ENCODE data around the gene CD2BP2.
A peak's percentile ranks its signal among the peaks of the same experiment; 100 is the strongest.
"Not testable (repeated sequence)": the region's sequence is repeated elsewhere in the genome, so short reads cannot be mapped to it uniquely, and the experiment has no call there.

Gene CD2BP2

GRCh38 chr16:30355144-30355953 lies at the start of gene CD2BP2:
CD2BP2 (minus strand) TSS chr16:30355308; CDS start chr16:30354681, 627 bp downstream.
- DNase-seq = peak; percentile 86

- no peak for DNase-seq
Measured at GRCh38 chr16:30401768-30402425, 46.8 kb upstream of the CD2BP2 start.

- no peak for DNase-seq
Measured at GRCh38 chr16:30399435-30400186, 44.5 kb upstream of the CD2BP2 start.

- DNase-seq = no peak
Measured at GRCh38 chr16:30398661-30399434, 43.7 kb upstream of the CD2BP2 start.

GRCh38 chr16:30397776-30398660 lies 42.9 kb upstream of the CD2BP2 start:
- no peak for DNase-seq

GRCh38 chr16:30397056-30397455 lies 41.9 kb upstream of the CD2BP2 start:
- no peak for DNase-seq

- not testable (repeated sequence) for DNase-seq
Measured at GRCh38 chr16:30396627-30397026, 41.5 kb upstream of the CD2BP2 start.

- DNase-seq = no peak
Measured at GRCh38 chr16:30395992-30396585, 41.0 kb upstream of the CD2BP2 start.

GRCh38 chr16:30395155-30395991 lies 40.3 kb upstream of the CD2BP2 start, which contains the start of gene ZNF48:
ZNF48 (plus strand) TSS chr16:30395420; CDS start chr16:30395795, 375 bp downstream.
- DNase-seq = peak; percentile 64

- DNase-seq = no peak
Measured at GRCh38 chr16:30394592-30395154, 39.6 kb upstream of the CD2BP2 start.

- DNase-seq = no peak
Measured at GRCh38 chr16:30383521-30383920, 28.4 kb upstream of the CD2BP2 start.

- DNase-seq = peak; percentile 79
Measured at GRCh38 chr16:30382111-30382881, 27.2 kb upstream of the CD2BP2 start, which contains the start of gene SEPTIN1. SEPTIN1 (minus strand) TSS chr16:30382561; CDS start chr16:30382542, 19 bp downstream.

GRCh38 chr16:30381291-30382041 lies 26.4 kb upstream of the CD2BP2 start:
- no peak for DNase-seq

GRCh38 chr16:30380803-30381208 lies 25.7 kb upstream of the CD2BP2 start:
- DNase-seq = no peak

GRCh38 chr16:30380072-30380802 lies 25.1 kb upstream of the CD2BP2 start:
- DNase-seq = no peak

GRCh38 chr16:30379158-30379783 lies 24.2 kb upstream of the CD2BP2 start:
- no peak for DNase-seq
